Kasumi-1 (cell line): ENCODE data around the gene TBRG4.
"Not testable (repeated sequence)": the region's sequence is repeated elsewhere in the genome, so short reads cannot be mapped to it uniquely, and the experiment has no call there.

Experiments
- DNase-seq, 2 experiments: peaks; one replicate each; lab custom pipeline; 2025; lab: John Stamatoyannopoulos, UW

TBRG4 gene

GRCh38 chr7:45116048-45116447, 4.6 kb upstream of the TBRG4 start:
- DNase-seq = no peak

GRCh38 chr7:45114926-45115325, 3.4 kb upstream of the TBRG4 start:
- no peak for DNase-seq

GRCh38 chr7:45114257-45114656, 2.8 kb upstream of the TBRG4 start:
- not testable (repeated sequence) for DNase-seq

- no peak for DNase-seq
These were observed 1.2 kb upstream of the TBRG4 start for GRCh38 chr7:45112648-45113047.

- no peak for DNase-seq
These were observed 2.6 kb downstream of the TBRG4 start for GRCh38 chr7:45108863-45109262.

GRCh38 chr7:45107356-45107755, 4.1 kb downstream of the TBRG4 start:
- DNase-seq = no peak

DNA sequence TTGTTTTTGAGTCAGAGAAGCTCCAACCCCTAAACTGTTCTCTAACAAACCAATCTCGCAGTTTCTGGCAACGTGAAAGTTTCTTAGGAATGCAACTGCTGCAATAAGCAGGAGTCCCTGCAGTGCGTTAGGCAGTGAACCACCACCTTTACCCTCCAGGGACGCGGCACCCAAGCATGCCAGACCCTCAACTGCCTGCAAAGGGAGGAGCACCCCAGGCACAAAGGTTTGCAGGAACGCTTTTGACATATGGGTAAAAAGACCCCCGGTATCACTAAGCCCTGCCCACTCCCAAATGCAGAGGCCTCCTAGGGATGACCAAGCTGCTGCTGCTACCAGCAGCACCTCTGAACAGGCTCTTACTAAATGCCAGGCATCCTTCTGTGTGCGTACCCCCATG, 4.7 kb downstream of the TBRG4 start:
- no peak for DNase-seq

DNA sequence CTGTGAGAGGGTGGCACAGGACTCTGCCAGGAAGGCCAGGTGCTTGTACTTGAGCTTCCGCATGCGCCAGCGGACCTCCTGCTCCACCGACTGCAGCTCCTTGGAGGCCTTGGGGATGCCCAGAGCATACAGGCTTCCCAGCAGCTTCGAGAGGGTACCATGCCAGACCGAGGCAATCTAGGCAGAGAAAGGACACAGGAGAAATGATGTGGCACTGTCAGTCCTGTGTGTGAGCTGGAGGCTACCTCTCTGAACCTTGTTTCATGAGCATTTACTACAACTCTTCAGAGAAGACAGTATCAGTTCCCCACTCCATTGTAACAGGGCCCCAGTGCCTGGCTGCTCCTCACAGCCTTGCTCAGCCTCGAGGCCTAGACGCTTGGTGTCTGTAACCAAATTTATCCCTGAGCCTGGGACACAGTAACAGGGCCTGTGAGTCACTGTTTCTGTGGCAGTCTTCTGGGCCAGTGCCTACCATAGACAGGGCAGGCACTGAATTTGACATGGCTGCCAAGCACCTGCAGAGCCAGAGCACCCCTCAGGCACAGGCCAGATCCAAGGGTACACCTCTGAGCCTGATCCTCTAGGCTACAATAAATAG, 5.8 kb downstream of the TBRG4 start:
- no peak for DNase-seq

DNA sequence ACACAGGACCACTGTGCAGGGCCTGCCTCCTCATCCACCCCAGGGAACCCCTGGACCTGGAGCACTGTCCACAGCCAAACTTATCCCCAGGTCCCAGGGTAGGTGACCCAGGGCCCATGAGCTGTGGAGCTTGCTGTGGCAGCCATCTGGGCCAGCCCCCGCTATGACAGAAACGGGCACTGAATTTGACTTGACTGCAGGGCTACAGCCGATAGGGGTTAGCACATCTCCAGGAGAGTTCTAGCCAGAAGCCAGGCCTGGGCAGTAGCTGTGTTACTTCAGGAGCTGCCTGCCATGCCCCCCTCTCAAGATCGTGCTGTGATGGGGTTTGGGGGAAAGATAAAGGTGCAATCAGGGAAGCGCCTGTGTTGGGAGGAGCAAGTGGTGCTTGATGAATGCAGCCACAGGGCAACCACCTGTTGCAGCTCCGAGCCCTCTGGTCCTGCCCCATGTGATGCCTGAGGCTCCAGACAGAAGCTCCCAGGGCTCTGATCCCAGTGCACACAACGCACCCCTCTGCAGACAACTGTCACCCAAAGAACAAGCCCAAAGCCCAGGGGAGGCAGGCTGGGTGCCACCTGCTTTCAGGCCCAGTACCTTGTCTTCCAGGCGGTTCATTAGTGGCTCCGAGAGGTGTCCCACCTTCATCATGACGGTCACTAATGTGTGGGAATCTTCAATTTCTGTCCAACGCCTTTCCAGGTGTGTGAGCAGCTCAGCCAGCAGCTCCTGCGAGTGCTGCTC, 6.5 kb downstream of the TBRG4 start:
- DNase-seq = no peak

DNA sequence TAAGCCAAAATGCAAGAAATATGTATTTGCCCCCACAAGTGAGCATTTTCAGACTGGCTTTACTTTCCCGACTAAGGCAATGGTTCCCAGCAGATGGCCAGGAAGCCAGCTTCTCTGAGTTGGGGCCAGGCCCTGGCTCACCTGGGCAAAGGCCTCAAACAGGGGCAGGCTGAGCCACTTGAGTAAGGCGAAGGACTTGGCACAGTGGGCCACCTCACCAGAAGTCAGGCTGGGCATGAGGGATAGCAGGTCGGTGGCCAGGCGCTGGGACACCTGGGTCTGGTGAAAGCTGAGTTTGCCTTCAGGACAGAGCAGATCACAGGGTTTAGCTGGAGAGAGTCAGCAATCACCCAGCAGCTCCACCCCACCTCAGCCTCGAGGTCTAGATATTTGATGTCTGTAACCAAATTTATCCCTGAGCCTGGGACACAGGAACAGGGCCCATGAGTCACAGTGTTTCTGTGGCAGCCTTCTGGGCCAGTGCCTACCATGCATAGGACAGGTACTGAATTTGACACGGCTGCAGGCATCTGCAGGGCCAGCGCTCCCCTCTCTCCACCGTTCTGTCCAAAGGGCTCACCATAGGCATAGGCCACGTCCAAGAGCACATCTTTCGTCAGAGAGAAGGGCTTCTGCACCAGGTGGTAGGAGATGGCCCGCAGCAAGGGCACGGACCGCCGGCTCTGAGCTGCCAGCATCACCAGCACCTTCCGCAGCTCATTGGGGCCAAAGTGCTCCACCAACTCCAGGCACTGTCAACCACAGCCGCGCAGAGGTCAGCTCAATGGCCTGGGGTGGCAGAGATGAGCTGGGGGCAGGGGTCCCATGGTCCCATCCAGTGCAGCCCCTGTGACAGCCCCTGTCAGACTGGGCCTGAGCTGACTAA, 7.3 kb downstream of the TBRG4 start:
- DNase-seq = no peak

DNA sequence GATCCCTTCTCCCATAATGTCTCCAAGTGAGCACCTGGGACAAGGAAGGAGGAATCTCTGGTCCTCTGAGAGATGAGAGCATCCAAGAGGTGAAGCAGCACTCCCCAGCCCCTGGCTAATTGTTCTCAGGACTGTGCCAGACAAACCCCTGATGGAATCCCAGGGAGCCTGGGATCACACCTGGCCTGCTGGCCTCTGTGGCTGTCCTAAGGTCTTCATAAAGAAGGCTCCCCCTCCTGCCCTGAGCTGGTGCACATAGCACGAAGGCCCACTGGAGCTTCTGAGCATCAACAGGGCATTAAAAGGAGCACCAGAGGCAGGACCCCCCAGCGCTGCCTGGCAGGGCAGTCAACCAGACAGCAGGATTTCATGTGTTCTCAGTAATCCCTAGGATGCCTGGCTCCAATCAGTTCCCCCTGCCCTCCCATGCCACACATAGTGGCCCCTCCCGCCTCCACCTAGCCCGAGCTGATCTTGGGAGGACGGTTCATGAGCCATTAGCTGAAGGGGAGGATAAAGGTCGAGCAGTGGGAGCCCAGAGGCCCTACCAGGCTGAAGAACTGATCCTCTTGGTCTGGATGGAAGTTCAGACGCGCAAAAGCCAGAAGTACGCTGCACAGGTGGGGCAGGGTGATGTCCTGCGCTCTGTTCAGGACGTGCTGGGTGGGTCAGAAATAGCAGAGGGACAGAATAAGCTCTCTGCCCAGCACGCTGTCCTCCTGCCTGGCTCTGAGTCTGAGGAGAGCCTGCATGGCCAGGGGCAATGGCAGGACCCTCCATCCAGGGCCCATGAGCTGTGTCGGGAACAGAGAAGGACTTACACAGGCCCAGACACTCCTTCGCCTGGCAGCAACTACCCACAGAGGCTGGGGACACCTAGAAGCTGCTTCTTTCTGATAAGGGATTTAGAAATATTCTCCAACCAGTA, 8.4 kb downstream of the TBRG4 start:
- DNase-seq = no peak

DNA sequence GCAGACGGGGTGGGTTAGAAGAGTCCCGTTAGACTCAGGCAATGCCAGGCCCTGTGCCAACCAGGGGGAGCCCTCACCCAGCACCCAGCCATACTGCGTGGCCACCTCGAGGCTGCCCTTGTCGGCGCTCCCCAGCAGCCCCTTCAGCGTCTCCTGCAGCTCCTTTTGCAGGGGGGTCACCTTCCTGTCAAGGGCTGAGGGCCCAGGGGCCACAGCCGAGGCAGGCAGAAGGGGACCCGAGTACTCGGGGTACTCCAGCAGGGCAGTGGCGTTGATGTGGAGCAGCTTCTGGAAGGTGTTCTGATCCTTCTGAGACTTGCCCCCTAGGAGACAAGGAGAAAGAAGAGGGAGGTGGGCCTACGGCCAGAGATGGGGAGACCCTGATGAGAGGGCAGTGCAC, 9.7 kb downstream of the TBRG4 start:
- DNase-seq = no peak

DNA sequence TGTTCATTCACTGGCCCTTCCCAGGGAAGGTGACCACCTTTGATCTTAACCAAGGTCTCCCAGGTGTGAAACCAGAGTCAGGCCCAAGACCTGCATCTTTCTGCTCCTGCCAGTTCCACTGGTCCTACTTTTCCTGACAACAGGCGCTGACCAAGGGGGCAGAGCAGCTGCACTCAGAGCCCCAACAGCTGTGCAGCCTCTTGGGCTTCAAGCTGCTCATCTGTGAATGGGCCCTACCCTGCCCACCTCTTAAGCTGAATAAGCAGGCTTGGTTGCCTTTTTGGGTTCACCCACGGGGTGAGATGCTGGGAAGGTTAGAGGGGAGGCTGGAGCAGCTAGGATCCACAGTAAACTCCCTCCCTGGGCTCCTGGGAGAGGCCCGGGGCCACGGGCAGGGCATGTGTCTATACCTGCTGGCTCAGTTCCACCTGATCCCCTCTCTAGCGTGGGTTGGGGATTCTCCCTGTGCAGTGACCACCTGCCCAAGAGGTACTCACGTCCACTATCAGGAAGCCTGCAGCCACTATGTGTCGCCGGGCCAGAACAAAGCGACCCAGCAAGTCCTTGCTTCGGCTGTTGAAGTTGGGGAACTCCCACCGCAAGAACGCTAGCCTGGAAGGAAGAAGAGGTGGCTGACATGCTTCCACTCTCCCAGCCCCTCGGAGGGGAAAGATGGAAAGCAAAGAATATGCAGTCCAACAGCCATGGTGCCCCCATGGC, 10.6 kb downstream of the TBRG4 start:
- DNase-seq = no peak

GRCh38 chr7:45099891-45100760, 11.4 kb downstream of the TBRG4 start:
- DNase-seq = no peak

GRCh38 chr7:45098983-45099839, 12.3 kb downstream of the TBRG4 start:
- no peak for DNase-seq

DNA sequence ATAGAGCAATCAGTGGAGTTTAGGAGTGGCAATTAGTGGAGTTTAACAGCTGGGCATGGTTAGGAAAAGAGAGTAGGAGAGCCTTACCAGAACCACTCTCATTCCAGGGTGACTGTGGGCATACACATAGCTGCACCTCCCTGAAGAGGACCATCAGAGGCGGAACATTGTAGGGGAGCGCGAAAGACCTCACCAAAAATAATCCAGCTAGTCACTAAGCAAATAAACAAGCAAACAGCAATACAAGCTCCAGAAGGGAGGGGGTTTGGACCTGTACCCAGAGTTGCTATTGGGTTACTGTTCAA, 18.6 kb downstream of the TBRG4 start:
- DNase-seq = no peak

GRCh38 chr7:45092100-45092930, 19.2 kb downstream of the TBRG4 start:
- no peak for DNase-seq

GRCh38 chr7:45089341-45089891, 22.1 kb downstream of the TBRG4 start:
- no peak for DNase-seq
